HCT116 (cell line): ENCODE measurements around the gene GRIN2C.

ENCODE experiments used
- CEBPB ChIP-seq: IDR thresholded peaks from 2 replicates; pipeline ENCODE4 v1.6.1; 2012; ENCODE audit warnings: low read depth
- CTCF ChIP-seq, 3 experiments: fragments of 200-600 bp in 1 of 3; sonication (generic) in 1 of 3; IDR thresholded peaks in 2 of 3; conservative IDR thresholded peaks in 1 of 3; 2 replicates each; pipeline ENCODE4 v1.5.1; 2012 to 2017; ENCODE audit warnings: low read depth in 2 of 3, low read length in 2 of 3, antibody characterized with exemption in 1 of 3, borderline replicate concordance in 1 of 3, control low read depth in 1 of 3, mild to moderate bottlenecking in 1 of 3, mixed read lengths in 1 of 3, mixed run types in 1 of 3, moderate library complexity in 1 of 3; ENCODE audit not compliant: insufficient read depth in 1 of 3
- EGR1 ChIP-seq: IDR thresholded peaks from 2 replicates; pipeline ENCODE4 v1.6.1; 2012; ENCODE audit warnings: low read depth
- EZH2 ChIP-seq: fragments of 200-600 bp; sonication (generic); IDR thresholded peaks from 2 replicates; pipeline ENCODE4 v1.6.1; 2017; ENCODE audit warnings: antibody characterized with exemption, mixed run types
- EZH2phosphoT487 ChIP-seq: fragments of 200-600 bp; IDR thresholded peaks from 2 replicates; pipeline ENCODE4 v1.6.1; 2018; ENCODE audit warnings: antibody characterized with exemption, borderline replicate concordance
- POLR2A ChIP-seq: IDR thresholded peaks from 2 replicates; pipeline ENCODE4 v1.7.0; 2011; ENCODE audit warnings: borderline replicate concordance; ENCODE audit not compliant: insufficient read depth, insufficient read length; ENCODE audit errors: extremely low read depth
- REST ChIP-seq: IDR thresholded peaks from 2 replicates; pipeline ENCODE4 v1.6.1; 2012; ENCODE audit warnings: low read depth
- SP1 ChIP-seq: IDR thresholded peaks from 2 replicates; pipeline ENCODE4 v1.6.1; 2012; ENCODE audit warnings: low read depth
- TCF7L2 ChIP-seq: IDR thresholded peaks from 2 replicates; pipeline ENCODE4 v1.7.0; 2011; ENCODE audit warnings: borderline replicate concordance, inconsistent platforms; ENCODE audit not compliant: insufficient read depth, insufficient read length; ENCODE audit errors: extremely low read depth
- ZFX ChIP-seq: fragments of 450-650 bp; IDR thresholded peaks from 2 replicates; pipeline ENCODE4 v1.6.1; 2017

GRCh38 chr17:74868908-74869255, 9.2 kb upstream of the GRIN2C start:
- TF ChIP-seq CTCF (IDR thresholded peaks at IDR 0.05 in 2 of 3, conservative IDR thresholded peaks at IDR 0.05 in 1 of 3; ENCODE audit: borderline replicate concordance in 1 of 3, insufficient read depth in 1 of 3, low read depth in 2 of 3, low read length in 2 of 3) (no peak), EGR1 (no peak), EZH2 (no peak), ZFX (no peak), REST (no peak), POLR2A (no peak), EZH2phosphoT487 (no peak), TCF7L2 (no peak), CEBPB (no peak), SP1 (no peak)
